Endothelial cell of umbilical vein (primary cell): ENCODE measurements around the gene HOXA11. TPM values are rescaled to one million over a fixed set of nuclear protein-coding genes. Genes with fewer than 3 reads are reported as not detected.

Source experiments
- BruUV-seq: library from RNA; stranded (reverse); fragments of 400-500 nt; replicated peaks from 2 replicates; lab custom pipeline; 2021; lab: Mats Ljungman, UMichigan
- CTCF ChIA-PET: fragments of 300-600, 350-600 bp; sonication (Branson Sonifier 250); formaldehyde crosslinking; loops from one replicate; lab custom pipeline; 2021; ENCODE audit warnings: antibody characterized with exemption, inconsistent platforms; lab: Charles Lee
- POLR2A ChIA-PET: fragments of 300-600, 350-600 bp; sonication (Branson Sonifier 250); formaldehyde crosslinking; loops from one replicate; lab custom pipeline; 2021; ENCODE audit warnings: antibody characterized with exemption, inconsistent platforms; lab: Charles Lee
- DNase-seq: peaks from one replicate; pipeline ENCODE4 v3.0.0-alpha.2; 2011; ENCODE audit warnings: low read depth, low spot score
- FAIRE-seq: peaks from 2 replicates; lab custom pipeline; 2011; peaks lifted over from hg19 to GRCh38; lab: Jason Lieb, UNC
- H2AFZ ChIP-seq: 2 replicates; pipeline ENCODE4 v1.6.0; 2012; ENCODE audit warnings: low read depth, low read length, control low read depth, inconsistent platforms
- H3K27ac ChIP-seq: 2 replicates; pipeline ENCODE4 v1.5.1; 2011; ENCODE audit warnings: low read depth, mild to moderate bottlenecking, control low read depth, low read length, moderate library complexity; ENCODE audit not compliant: insufficient read depth
- H3K27me3 ChIP-seq, 2 experiments: 2 replicates each; pipeline versions ENCODE4 v1.6.0 to v1.6.1; 2011; ENCODE audit warnings: low read length in 2 of 2, mixed read lengths in 1 of 2; ENCODE audit not compliant: control insufficient read depth in 2 of 2, insufficient read depth in 2 of 2
- H3K36me3 ChIP-seq, 2 experiments: 2 replicates in 1 of 2; 3 replicates in 1 of 2; pipeline ENCODE4 v1.5.1; 2011; ENCODE audit warnings: low read length in 2 of 2, mild to moderate bottlenecking in 1 of 2, moderate library complexity in 1 of 2; ENCODE audit not compliant: control insufficient read depth in 2 of 2, insufficient read depth in 2 of 2; ENCODE audit errors: extremely low read depth in 1 of 2
- H3K4me1 ChIP-seq: 3 replicates; pipeline ENCODE4 v1.5.1; 2011; ENCODE audit warnings: mild to moderate bottlenecking, low read length; ENCODE audit not compliant: control insufficient read depth, insufficient read depth; ENCODE audit errors: extremely low read depth
- H3K4me2 ChIP-seq: 2 replicates; pipeline ENCODE4 v1.6.1; 2011; ENCODE audit warnings: low read length, control low read depth, mixed read lengths; ENCODE audit not compliant: insufficient read depth
- H3K4me3 ChIP-seq, 3 experiments: fragments of 200-600 bp in 1 of 3; sonication (generic), shearing (Covaris generic) in 1 of 3; replicated peaks in 1 of 3; 2 replicates each; pipeline ENCODE4 v1.5.1; 2011 to 2016; ENCODE audit warnings: control low read depth in 3 of 3, low read length in 3 of 3, mild to moderate bottlenecking in 2 of 3, inconsistent platforms in 1 of 3, low read depth in 1 of 3, moderate library complexity in 1 of 3; ENCODE audit not compliant: insufficient read depth in 1 of 3
- H3K79me2 ChIP-seq: 2 replicates; pipeline ENCODE4 v1.6.0; 2012; ENCODE audit warnings: low read length, inconsistent platforms; ENCODE audit not compliant: control insufficient read depth, insufficient read depth
- H3K9ac ChIP-seq: replicated peaks from 2 replicates; pipeline ENCODE3; 2011; ENCODE audit warnings: low read length, control low read depth; ENCODE audit not compliant: insufficient read depth; ENCODE audit errors: extremely low read depth
- H3K9me1 ChIP-seq: replicated peaks from 3 replicates; pipeline ENCODE4 v1.6.0; 2011; ENCODE audit warnings: mild to moderate bottlenecking, low read length; ENCODE audit not compliant: control insufficient read depth, insufficient read depth; ENCODE audit errors: extremely low read depth
- H3K9me3 ChIP-seq: replicated peaks from 2 replicates; pipeline ENCODE4 v1.5.1; 2012; ENCODE audit warnings: low read length, inconsistent platforms; ENCODE audit not compliant: control insufficient read depth, insufficient read depth
- H4K20me1 ChIP-seq: replicated peaks from 2 replicates; pipeline ENCODE3; 2011; ENCODE audit warnings: mild to moderate bottlenecking, low read length; ENCODE audit not compliant: control insufficient read depth, insufficient read depth; ENCODE audit errors: extremely low read depth
- EZH2 ChIP-seq: IDR thresholded peaks from 2 replicates; pipeline ENCODE4 v1.6.1; 2012; ENCODE audit warnings: borderline replicate concordance, low read depth, mild to moderate bottlenecking, moderate library complexity, low read length, inconsistent platforms; ENCODE audit not compliant: severe bottlenecking
- FOS ChIP-seq: IDR thresholded peaks from 2 replicates; pipeline ENCODE4 v1.6.1; 2011; ENCODE audit warnings: mild to moderate bottlenecking, low read length, moderate library complexity, borderline replicate concordance; ENCODE audit not compliant: insufficient read depth
- GATA2 ChIP-seq: IDR thresholded peaks from 2 replicates; pipeline ENCODE4 v1.7.0; 2011; ENCODE audit warnings: low read depth, mild to moderate bottlenecking, moderate library complexity, mixed read lengths, low read length; ENCODE audit not compliant: insufficient read length, insufficient read depth
- JUN ChIP-seq: IDR thresholded peaks from 2 replicates; pipeline ENCODE4 v1.6.1; 2011; ENCODE audit warnings: borderline replicate concordance, low read depth; ENCODE audit not compliant: insufficient read length, insufficient read depth
- MYC ChIP-seq: IDR thresholded peaks from one replicate; pipeline ENCODE4 v1.6.1; 2011; ENCODE audit warnings: mild to moderate bottlenecking, low read depth, low read length
- POLR2AphosphoS5 ChIP-seq: IDR thresholded peaks from 2 replicates; pipeline ENCODE4 v1.6.1; 2012; ENCODE audit warnings: low read depth, mild to moderate bottlenecking, control low read depth, low read length, moderate library complexity; ENCODE audit not compliant: insufficient read depth
- dilution Hi-C: fragments of 300-500 bp; cut with MboI; formaldehyde crosslinking; loops from one replicate; pipeline ENCODE4 v1.15.0; 2019; ENCODE audit warnings: low sequenced_read_pairs; ENCODE audit not compliant: extremely low pct_ligation_motif_present
- intact Hi-C: fragments of 100-400 bp; cut with micrococcal nuclease; formaldehyde crosslinking; loops from one replicate; pipeline ENCODE4 v1.10.0; 2022
- polyA plus RNA-seq, 4 experiments: library from polyadenylated mRNA; depleted of rRNA in 3 of 4; stranded (reverse) in 3 of 4; unstranded in 1 of 4; fragments of >200 nt; gene quantifications; 2 replicates each; pipeline versions ENCODE4 v1.2.1 to v1.2.3, GENCODE V29; 2011 to 2012; ENCODE audit warnings: missing spikeins in 1 of 4
- total RNA-seq: library from RNA; stranded (reverse); gene quantifications from 2 replicates; pipeline ENCODE4 v1.2.3, GENCODE V29; 2021
- TF ChIP-seq, protein P1 (sequence below), 2 donors: IDR thresholded peaks; 1 replicate in 1 of 2; 2 replicates in 1 of 2; pipeline ENCODE4 v1.5.1; 2011; ENCODE audit warnings: low read length in 2 of 2, mild to moderate bottlenecking in 2 of 2, moderate library complexity in 2 of 2, control low read depth in 1 of 2, inconsistent platforms in 1 of 2, low read depth in 1 of 2; ENCODE audit not compliant: insufficient read depth in 1 of 2; ENCODE audit errors: extremely low read depth in 1 of 2
- TF ChIP-seq, protein P2 (sequence below): IDR thresholded peaks from 2 replicates; pipeline ENCODE4 v1.6.1; 2011; ENCODE audit not compliant: insufficient read depth, insufficient read length

HOXA11 gene
- total and polyA plus RNA-seq, 2 donors (not counting 3 experiments of a cell fraction or from before 2014, with no cell fraction given): 10.4 to 16.7 TPM

DNA sequence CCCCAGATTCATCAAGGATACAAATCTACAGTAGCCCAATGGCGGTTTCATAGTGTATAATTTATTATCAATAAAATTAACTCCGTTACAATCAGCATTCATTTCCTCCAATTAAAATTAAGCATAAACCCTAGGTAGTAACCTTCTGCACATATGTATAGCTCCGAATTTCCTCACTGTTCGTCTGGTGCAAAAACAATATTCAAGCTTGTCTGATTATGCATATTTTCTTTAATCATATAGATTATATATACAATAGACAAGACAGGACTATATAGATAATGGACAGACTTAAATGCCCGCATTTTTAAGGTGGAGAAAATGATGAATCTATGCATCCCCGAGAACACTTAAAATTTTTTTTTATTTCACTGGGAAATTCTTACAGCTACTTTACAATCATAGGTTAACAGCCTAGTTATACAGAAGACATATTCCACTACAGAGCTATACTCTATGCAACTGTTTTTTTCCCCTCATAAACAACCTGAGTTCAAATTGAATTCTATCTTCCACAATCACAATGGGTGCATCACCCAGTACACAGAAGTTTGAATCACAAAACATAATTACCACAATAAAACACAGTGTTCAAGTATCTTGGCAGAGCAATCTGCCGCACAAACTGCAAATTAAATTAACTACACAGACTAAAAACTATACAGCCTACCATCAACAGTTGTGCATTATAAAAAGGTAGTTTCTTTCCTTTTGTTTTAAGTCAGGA, 22.3 kb downstream of the HOXA11 start:
- dilution Hi-C loops (loop anchor here (10.0 to 25.0 kb wide), 3 partner anchors 308 to 975 kb away; no protein-coding TSS in a partner anchor), intact Hi-C loops (loop anchor here (5.0 kb wide), 3 partner anchors 745 to 1770 kb away; no protein-coding TSS in a partner anchor)
- peaks cover 78% of the 10 kb centered on the region for H3K79me2 ChIP-seq
- DNase-seq (no peak), FAIRE-seq (no peak)
- no peak overlapping the region for H2AFZ ChIP-seq
- H3K9ac ChIP-seq: peak overlapping the region; percentile 85
- H4K20me1 ChIP-seq: no peaks in the 10 kb centered on the region
- ChIA-PET CTCF (interaction anchor here (0.9 to 4.6 kb wide), 15 partner anchors 8 to 797 kb away, joined by 3 to 145 read pairs (median 14); partner anchors contain the start of genes HOXA10, HOXA11, HOXA3 and HOXA4), POLR2A (interaction anchor here (1.2 to 2.4 kb wide), 3 partner anchors 10 to 22 kb away, joined by 3 to 15 read pairs (median 6); partner anchors contain the start of genes HOXA11 and HOXA3)
- no peaks in the 10 kb centered on the region for H3K27me3 ChIP-seq
- TF ChIP-seq EZH2 (no peak), FOS (no peak), MYC (no peak), JUN (no peak), GATA2 (no peak), POLR2AphosphoS5 (no peak)
- TF ChIP-seq, protein P1, sequence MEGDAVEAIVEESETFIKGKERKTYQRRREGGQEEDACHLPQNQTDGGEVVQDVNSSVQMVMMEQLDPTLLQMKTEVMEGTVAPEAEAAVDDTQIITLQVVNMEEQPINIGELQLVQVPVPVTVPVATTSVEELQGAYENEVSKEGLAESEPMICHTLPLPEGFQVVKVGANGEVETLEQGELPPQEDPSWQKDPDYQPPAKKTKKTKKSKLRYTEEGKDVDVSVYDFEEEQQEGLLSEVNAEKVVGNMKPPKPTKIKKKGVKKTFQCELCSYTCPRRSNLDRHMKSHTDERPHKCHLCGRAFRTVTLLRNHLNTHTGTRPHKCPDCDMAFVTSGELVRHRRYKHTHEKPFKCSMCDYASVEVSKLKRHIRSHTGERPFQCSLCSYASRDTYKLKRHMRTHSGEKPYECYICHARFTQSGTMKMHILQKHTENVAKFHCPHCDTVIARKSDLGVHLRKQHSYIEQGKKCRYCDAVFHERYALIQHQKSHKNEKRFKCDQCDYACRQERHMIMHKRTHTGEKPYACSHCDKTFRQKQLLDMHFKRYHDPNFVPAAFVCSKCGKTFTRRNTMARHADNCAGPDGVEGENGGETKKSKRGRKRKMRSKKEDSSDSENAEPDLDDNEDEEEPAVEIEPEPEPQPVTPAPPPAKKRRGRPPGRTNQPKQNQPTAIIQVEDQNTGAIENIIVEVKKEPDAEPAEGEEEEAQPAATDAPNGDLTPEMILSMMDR (IDR thresholded peaks at IDR 0.05; ENCODE audit: extremely low read depth in 1 of 2, insufficient read depth in 1 of 2, low read depth in 1 of 2, low read length in 2 of 2): no peak
- TF ChIP-seq, protein P2, sequence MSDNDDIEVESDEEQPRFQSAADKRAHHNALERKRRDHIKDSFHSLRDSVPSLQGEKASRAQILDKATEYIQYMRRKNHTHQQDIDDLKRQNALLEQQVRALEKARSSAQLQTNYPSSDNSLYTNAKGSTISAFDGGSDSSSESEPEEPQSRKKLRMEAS: no peak
- H3K9me3 ChIP-seq: no peaks in the 10 kb centered on the region
- peaks cover 3 to 7% of the 10 kb centered on the region in 2 experiments for H3K36me3 ChIP-seq
- BruUV-seq: TSS peak; percentile 18
- H3K4me1 ChIP-seq: peaks cover 53% of the 10 kb centered on the region
- peak overlapping the region; percentile 91 for H3K27ac ChIP-seq
- peak overlapping the region; percentile 91 for H3K4me2 ChIP-seq
- H3K9me1 ChIP-seq: no peaks in the 10 kb centered on the region
- H3K4me3 ChIP-seq: peak overlapping the region; percentile 63 to 98 (median 88)
